Activated CD8-positive, alpha-beta T cell treated with anti-CD3 and anti-CD28 coated beads for 36 hours (primary cell): ENCODE data around the gene OLA1. TPM values are rescaled to one million over a fixed set of nuclear protein-coding genes. Genes with fewer than 3 reads are reported as not detected.
A peak's percentile ranks its signal among the peaks of the same experiment; 100 is the strongest.

Experiments used
- ATAC-seq: fragments of 200-7000 bp; cut with Tn5 transposase; one replicate; pipeline ENCODE4 v1.10.0; 2021; ENCODE audit warnings: mild to moderate bottlenecking, moderate library complexity
- CTCF ChIA-PET: fragments of 350-600 bp; sonication (Branson Sonifier 250); formaldehyde crosslinking; loops from one replicate; lab custom pipeline; 2021; ENCODE audit warnings: antibody characterized with exemption; lab: Charles Lee
- POLR2A ChIA-PET: fragments of 350-600 bp; sonication (Branson Sonifier 250); formaldehyde crosslinking; loops from one replicate; lab custom pipeline; 2021; ENCODE audit warnings: antibody characterized with exemption; lab: Charles Lee
- DNase-seq: peaks from one replicate; pipeline ENCODE4 v3.0.0-alpha.2; 2020
- H3K27ac Mint-ChIP-seq: one replicate; pipeline ENCODE4 v1.8.0; 2021; ENCODE audit warnings: mild to moderate bottlenecking, mixed read lengths
- H3K27me3 Mint-ChIP-seq: one replicate; pipeline ENCODE4 v1.8.0; 2021; ENCODE audit warnings: mixed read lengths
- H3K36me3 Mint-ChIP-seq: one replicate; pipeline ENCODE4 v1.8.0; 2021; ENCODE audit warnings: low read depth, mixed read lengths
- H3K4me1 Mint-ChIP-seq: one replicate; pipeline ENCODE4 v1.8.0; 2021; ENCODE audit warnings: low read depth, mixed read lengths
- H3K4me3 Mint-ChIP-seq: one replicate; pipeline ENCODE4 v1.8.0; 2021; ENCODE audit warnings: mild to moderate bottlenecking, moderate library complexity, mixed read lengths
- H3K9me3 Mint-ChIP-seq: one replicate; pipeline ENCODE4 v1.8.0; 2021; ENCODE audit warnings: mixed read lengths
- CTCF ChIP-seq: fragments of 200-600 bp; IDR thresholded peaks from one replicate; pipeline ENCODE4 v1.8.0; 2022; ENCODE audit warnings: antibody characterized with exemption, mild to moderate bottlenecking
- intact Hi-C: fragments of 100-400 bp; cut with micrococcal nuclease; formaldehyde crosslinking; loops from one replicate; pipeline ENCODE4 v1.10.0; 2022
- total RNA-seq, 2 experiments: library from RNA; stranded (reverse); gene quantifications; one replicate each; pipeline ENCODE4 v1.2.3, GENCODE V29; 2021

OLA1 gene
- total RNA-seq, 2 experiments from 2014 or later, result 128 to 137 TPM

- ATAC-seq (no peak), DNase-seq (no peak)
- Mint-ChIP-seq H3K4me1 (peaks cover 5% of the 10 kb centered on the region), H3K27me3 (no peaks in the 10 kb centered on the region), H3K27ac (no peak overlapping the region), H3K4me3 (no peak overlapping the region), H3K36me3 (no peaks in the 10 kb centered on the region), H3K9me3 (no peaks in the 10 kb centered on the region)
- TF ChIP-seq CTCF, result no peak
- intact Hi-C loops, result no loop called here
- ChIA-PET POLR2A (interaction anchor here (1.0 to 1.1 kb wide), 2 partner anchors 11 to 82 kb away, joined by 3 read pairs; no protein-coding TSS in a partner anchor), CTCF (no interaction called here)
Measured at GRCh38 chr2:174024524-174025270, 223.6 kb downstream of the OLA1 start.

DNA sequence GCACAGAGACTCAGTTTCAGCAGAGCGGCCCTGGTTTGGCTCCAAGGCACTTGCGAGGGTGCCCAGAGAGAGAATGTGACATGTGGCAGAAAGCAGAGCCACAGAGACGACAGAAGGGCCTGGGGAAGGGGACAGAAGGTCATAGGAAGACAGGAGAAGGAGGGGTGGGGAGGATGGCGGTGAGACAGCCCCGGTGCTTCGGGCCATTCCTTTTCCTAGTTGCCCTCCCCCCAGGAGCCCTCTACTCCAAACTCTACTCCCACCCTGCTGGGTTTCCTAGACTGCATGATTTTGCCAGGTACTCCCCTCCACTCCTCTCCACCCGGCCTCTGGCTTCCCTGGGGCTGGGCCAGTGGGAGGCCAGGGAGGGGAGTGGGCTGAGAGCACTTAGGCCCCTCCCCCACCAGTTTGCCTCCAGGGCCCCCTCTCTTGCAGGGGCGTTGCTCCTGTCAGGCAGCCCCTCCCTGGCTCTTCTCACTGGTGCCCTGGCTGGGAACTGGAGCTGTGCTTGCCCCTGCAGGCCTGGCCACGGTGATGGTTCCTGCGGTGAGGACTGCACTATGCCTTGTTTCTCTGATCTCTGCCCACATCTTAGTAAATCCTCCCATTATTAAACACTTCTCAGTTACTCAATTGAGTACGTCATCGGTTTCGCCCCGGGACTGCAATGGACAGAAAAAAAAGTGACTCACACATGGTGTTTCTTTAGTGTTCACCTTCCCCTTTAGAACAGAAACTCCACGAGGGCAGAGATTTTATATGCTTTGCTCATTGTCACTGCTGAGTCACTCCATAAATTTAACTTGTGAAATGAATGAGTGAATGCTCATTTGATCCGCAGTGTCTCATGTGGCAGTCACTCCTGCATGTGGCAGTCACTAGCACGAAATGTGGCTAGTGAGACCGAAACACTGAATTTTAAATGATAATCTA, 224.5 kb downstream of the OLA1 start:
- Mint-ChIP-seq H3K4me3 (no peak overlapping the region), H3K27me3 (no peaks in the 10 kb centered on the region), H3K9me3 (no peaks in the 10 kb centered on the region), H3K27ac (no peak overlapping the region), H3K36me3 (no peaks in the 10 kb centered on the region), H3K4me1 (peaks cover 5% of the 10 kb centered on the region)
- ChIA-PET CTCF (no interaction called here), POLR2A (interaction anchor here (1.0 to 1.1 kb wide), 2 partner anchors 10 to 81 kb away, joined by 3 read pairs; no protein-coding TSS in a partner anchor)
- TF ChIP-seq CTCF, result no peak
- peak; percentile 81 for ATAC-seq
- peak; percentile 49 for DNase-seq
- intact Hi-C loops, result no loop called here

Other genes with a start within 250 kb of the OLA1 start
- gene SP9, start 86.4 kb upstream of the OLA1 start, total RNA-seq, result not detected
- gene SCRN3, start 147.2 kb upstream of the OLA1 start, total RNA-seq, result 10 to 100 TPM; 12.9 to 13.7 TPM
- gene GPR155, start 238.5 kb upstream of the OLA1 start, total RNA-seq, result 10 to 100 TPM; 13.3 to 15.3 TPM